Dermis microvascular lymphatic vessel endothelial cell (primary cell): Measurements from ENCODE around the gene GAB1. TPM values are rescaled to one million over a fixed set of nuclear protein-coding genes. Genes with fewer than 3 reads are reported as not detected.
"Not testable (repeated sequence)": the region's sequence is repeated elsewhere in the genome, so short reads cannot be mapped to it uniquely, and the experiment has no call there.

Experiments used
- DNase-seq, 2 donors: peaks; one replicate each; pipeline versions ENCODE4 v3.0.0 to v3.0.0-alpha.2; 2010; ENCODE audit warnings: low read depth in 2 of 2
- total RNA-seq: library from RNA; depleted of rRNA; stranded (reverse); fragments of >200 nt; gene quantifications from 2 replicates; pipeline ENCODE4 v1.2.1, GENCODE V29; 2014

Gene GAB1
- total RNA-seq, 1 donor from 2014 or later = 10.1 TPM

DNA sequence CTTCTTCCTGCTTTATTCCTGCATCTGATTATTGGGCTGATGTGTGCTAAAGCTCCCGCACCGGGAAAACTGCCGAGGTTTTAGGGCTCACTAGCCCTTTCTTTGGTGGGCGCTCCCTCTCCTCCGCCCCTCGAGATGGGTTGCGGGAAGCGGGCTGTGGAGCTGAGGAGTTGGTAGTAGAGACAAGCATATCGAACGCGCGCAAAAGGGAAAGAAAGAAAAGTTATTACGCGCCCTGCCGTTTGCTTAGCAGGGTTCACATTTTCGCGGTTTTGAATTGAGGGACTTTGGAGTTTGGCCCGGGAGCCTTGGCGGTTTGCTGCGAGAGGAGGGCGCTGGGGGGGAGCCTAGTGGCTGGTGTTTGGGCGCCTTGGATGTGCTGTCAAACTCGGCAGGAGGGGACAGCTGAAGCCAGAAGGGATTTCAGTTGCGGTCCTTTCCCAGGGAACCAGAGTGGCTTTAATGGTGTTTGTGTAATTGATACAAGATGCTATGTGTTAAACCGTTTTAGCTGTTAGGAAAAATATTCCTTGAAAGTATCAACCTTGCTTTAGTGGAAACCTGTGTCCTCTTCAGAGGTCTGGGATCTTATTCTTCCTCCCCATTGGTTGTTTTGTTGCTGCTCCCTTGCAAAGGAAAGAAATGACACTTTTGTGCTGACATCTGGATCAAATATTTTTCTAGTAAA is 1.1 kb downstream of the GAB1 start:
- peak in 1 of 2 donors; percentile 36 for DNase-seq

DNA sequence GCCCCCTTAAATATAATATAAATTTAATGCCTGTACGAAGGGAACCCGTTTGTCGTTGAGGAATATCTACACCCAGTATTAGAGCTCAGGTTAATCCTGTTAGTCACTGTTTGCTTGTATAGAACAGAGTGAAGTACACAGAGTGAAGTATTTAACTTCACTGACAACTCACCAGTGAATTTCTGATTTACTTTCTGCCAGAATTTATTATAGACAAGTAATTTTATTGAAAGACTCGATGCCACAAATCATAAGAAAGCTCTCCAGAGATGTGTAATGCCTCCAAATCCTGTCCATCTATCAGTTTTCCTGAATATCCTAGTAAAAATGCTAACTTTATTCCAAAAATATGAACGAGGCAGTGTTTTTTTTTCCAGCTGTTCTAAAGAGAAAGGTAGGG is 1.6 kb downstream of the GAB1 start:
- DNase-seq = no peak

DNA sequence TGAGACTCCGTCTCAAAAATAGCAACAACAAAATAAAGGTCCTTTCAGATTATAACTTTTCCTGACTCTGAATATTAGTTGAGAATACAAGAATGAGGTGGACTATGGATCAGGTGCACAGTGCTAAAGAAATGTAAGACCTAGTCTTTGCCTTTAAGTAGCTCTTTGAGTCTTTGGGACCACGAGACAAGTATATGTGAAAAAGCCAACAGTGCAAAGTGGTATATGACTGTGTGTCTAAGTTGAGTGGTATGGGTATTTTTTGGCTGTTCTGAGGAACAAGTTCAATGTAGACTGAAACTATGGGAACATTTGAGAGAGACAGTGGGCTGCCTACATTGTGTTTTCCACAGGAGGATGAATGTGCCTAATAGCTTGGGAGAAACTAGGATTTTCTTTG is 2.8 kb downstream of the GAB1 start:
- no peak for DNase-seq

DNA sequence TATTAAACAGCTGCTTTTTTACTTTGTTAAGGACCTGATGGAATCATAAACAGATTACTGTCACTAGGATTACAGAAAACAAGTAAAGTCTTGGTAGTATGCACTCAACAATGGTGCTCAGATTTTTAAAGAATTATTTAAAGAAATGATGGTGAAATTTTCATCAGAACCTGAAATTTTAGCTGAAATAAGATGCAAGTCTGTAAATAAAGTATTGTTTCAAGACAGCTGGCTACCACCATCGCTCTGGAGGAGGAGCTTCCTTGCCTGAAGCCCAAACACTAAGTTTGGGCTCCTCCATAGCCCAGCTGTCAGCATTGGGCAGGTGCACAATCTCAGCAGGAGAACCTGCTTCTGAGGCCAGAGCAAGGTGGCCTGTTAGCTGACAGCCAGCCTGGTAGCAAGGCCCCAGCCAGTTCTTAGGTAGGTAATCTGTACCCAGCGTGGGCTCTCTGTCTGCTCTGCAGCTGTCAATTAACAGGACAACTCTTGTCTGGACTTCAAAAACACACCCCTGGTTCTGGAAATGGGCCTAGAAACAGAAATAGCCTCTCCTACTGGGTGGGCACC is 4.6 kb downstream of the GAB1 start:
- no peak for DNase-seq

DNA sequence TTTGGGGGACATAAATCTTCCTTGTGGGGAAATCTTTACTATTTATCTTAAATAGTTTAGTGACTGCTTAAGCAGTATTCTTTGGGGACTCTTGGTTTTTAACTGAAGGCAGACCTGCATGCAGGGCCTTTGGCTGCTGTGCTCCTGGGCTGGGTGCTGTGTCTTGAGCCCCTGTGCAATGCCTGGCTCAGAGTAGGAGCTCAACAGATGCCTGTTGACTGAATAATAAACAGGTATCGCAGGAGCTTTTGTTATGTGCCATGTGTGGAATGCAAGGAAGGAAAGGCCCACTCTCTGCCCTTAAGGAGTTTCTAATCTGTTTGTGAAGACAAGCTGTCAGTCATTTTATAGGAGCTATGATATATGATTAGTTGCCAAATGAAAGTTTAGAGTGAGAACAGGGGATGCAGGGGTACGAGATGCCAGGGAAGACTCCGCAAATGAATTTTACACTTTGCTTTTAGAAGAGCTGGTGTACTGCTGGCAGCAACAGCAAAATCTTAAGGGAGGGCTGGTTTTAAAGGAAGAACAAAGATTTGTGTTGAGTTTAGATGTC is 6.7 kb downstream of the GAB1 start:
- no peak for DNase-seq

DNA sequence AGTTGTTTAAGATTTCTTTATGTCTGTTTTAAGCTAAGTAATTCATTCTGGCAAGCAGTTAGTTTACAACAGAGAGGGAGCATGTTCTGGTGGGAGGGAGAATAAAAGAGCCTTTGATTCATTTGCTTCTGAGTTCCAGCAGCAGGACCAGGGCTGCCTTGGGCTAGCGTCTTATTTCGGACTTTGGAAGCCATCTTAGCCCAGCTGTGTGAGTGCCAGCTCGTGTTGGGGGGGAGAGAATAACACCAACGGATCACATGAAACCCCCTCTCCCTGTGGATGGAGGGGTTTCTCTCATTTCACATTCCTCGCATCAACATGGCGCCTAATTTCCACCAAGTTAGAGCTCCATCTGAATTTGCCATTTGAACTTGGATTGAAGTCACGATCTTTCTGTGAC is 7.4 kb downstream of the GAB1 start:
- no peak for DNase-seq

DNA sequence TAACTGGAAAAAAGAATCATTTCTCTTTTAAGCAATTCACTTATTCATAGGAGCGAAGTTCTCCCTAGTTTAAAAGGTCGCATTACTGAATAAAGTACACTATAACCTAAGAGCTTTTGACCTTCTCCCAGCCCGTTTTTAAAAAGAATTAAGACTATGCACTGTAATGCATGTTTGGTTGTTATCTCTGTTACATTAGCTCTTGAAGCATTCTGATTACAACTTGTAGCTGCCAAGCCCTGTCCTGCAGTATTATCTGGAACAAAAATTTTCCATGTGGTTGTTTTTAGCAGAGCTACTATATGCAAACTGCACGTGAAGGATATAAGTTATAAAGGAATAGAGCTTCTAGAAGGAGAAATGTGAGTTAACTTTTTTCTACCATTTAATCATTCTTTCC is 8.1 kb downstream of the GAB1 start:
- DNase-seq = no peak

DNA sequence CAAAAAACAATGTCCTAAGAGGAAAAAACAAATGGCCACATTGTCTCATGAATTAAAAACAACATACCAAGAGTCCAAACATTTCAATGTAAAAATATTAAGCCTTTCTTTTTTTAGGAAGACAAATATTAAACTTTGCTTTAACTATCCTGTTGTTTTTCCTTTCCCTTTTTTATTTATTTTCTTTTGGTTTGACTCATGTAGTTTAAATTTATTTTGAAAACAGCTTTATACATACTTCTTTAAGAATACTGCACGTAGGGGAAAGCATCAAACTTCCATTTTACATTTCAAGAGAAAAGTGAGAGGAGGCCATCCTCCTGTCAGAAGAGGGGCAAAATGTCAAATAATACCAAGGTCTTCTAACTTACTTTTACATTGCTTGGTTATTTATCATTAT is 8.7 kb downstream of the GAB1 start:
- DNase-seq = no peak

DNA sequence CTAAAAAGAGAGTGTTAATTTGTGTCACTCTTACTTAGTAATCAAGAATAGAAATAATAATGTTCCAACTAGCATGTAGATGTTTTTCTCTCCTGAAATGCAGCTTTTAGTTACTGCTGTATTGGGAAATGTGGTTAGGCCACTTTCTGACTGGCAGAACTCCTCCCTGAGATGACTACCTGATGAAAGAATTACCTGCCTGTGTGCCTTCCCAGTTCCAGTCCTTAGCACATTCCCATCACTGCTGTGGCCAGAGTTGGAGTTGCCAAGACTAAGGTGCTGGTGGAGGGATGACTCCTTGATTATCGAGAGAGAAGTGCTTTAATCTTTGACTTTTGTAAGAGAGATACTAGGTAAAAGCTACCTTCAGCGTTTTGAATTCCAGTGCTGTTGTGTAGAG is 9.5 kb downstream of the GAB1 start:
- no peak for DNase-seq

DNA sequence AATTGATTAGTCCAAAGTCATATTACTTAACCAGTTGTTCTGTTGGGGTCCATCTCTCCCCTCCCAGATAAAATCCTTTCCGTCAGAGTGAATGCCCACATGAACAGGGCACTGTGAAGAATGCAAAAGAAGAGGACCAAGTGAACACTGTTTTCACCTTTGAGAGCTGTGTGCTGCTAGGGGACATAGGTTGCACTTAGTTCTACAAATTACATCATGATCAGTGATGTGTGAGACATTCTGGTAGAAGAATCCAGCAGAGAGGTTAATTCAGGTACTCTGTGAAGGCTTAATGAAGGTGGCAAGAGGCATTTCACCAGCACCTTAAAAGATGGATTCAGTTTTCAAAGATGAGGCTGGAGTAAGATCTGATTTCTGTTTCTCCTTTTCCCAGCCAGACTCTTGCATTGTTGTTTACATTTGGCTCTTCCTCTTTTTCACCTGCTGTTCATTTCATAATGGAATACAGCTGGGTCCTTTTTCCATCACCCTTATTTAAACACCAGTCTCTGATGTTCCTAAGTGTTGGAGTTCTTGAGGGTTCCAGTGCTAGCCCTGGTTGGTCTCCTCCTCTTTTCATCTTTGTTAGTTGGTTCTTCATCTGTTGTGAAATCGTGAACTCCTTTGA is 10.9 kb downstream of the GAB1 start:
- no peak for DNase-seq

DNA sequence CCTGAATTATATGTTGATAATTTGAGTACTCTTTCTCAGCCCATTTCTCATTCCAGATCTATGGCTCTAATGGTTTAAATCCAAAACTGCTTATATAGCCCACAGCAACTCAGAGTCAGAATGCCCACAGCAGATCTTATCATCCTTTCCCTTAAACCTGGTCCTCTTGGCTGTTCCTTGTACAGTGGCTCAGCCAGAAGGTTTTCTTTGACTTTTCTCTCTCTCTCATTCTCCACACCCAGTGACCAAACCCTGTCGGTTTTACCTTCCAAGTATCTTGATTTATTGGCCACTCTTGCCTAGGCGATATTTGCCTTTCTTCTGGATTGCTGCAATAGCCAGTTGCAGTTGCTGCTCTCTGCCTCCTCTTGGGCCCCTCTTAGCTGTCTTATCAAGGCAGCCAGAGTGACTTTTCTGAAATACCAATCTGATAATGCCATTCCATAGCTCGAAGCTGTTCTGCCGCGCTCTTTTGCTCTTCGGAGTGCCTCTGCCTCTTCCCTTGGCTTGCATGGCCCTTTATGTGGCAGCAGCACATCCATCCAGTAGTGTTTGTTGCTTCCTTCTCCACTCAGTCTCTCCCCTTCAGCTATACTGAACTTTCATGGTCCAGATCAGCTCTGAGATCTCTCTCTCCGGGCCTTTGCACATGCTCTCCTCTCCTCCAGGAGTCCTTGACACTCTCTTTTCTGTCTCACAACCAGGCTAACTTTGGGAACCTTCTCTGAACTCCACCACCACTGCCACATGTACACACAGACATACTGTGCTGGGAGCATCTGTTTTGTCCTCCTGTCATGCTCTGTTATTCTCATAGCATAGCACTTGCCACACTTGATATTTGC is 11.8 kb downstream of the GAB1 start:
- DNase-seq = no peak

DNA sequence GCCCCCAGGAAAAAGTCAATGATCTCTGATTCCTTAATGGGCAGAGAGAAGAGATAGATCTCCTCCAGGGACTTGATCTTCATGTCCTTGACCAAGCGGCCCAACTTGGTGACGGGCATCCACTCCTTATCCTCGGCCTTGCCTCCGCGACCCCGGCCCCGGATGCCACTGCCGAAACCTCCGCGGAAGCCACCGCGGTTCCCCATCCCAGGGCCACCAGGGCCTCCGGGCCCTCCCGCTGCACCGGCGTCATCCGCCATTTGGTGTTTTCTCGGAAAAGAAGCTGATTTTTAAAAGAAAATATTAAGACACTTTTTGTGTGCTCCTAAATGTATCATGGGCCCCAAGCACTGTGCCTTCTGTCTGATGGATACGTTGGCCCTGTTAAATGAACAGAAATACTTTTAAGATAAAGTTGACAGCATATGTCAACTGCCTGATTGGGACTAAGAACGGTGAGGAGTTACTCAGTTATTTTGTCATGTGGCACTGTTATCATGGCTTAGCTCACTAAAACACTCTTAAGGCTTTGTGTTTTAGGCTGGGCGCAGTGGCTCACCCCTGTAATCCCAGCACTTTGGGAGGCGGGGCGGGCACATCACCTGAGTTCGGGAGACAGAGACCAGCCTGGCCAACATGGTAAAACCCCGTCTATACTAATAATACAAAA is 13.3 kb downstream of the GAB1 start:
- DNase-seq = not testable (repeated sequence)

DNA sequence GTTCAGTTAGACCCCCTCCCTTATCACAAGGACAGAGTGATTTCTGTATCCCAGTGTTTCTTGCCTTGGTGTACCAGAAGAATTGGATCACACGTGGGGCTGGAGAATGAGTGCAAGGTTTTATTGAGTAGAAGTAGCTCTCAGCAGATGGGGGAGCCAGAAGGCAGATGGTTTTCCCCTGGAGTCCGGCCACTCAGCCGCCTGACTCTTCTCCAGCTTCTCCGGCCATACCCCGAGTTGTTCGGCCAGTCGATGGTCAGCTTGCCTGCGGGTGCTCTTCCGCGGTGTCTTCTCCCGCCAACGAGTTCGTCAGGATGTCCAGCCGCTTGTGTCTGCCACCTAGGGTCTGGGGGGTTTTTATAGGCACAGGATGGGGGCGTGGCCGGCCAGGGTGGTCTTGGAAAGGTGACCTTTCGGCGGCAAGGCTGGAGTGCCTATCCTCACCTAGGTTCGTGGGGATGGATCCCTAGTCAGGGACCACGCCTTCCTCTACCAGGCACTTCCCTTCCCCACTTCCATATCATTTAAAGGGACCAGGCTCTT is 14.5 kb downstream of the GAB1 start:
- no peak for DNase-seq

DNA sequence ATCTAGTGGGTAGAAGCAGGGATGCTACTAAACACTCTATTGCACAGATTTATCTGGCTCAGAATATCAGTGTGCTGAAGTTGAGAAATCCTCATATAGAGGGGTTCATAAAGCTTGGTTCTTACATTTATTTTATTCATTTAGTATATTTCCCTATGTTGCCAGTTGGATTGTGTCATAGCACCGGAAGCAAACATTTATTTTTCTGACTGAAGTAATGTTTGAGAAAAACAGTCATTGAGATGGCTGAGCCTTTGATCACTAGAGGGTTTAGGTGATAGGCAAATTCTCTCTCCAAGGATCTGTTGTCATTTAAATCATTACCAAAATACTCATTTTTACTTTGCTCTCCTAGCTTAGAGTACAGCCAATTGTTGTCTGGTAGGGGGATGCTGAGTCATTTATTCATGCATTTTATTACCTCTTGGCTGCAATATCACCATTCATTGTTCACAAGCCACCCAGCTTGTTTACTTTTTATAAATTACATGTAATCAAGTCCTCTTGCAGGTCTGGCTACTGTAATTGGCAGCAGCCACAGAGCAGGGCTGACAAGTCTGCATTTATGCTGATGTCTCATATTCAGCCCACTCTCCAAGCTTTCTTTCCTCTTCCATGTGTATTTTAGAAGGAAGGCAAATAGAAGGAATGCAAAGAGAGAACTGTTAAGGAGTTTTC is 15.2 kb downstream of the GAB1 start:
- peak; percentile 73 to 90 for DNase-seq

DNA sequence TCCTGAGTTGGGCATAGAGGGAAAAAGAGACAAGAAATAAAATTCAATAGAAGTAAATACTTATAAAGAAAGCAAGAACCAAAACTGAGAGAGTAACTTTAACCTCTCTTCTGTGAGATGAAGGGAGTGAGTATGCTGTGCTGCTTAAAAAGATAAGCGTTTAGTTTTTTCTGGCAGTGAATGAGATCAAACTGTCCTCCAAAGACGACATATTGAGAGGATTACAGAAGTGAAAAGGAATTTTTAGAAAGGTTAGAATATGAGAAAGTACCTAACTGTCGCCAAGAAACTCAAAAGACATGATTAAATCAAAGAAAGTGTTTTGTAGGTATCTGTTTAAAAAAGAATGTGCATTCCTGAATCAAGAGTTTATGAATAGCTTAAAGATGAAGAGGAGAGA is 16.0 kb downstream of the GAB1 start:
- DNase-seq = no peak

DNA sequence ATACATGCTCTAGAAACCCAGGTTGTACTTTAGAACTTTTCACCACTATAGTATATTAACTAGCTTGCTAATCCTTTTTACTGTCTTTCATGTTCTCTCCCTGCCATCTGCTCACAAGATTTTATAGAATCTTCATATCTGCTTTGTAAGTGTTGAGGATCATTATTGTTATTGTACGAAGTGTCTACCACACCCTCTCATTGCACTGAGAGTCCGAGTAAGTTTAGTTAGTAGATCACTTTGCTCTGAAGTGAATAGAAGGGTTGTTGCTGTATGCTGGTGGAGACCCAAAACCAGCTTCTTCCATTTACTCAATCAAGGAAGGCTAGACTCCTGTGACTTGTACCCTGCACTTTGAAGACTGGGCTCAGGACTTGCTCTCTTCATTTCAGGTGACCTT is 17.1 kb downstream of the GAB1 start:
- no peak for DNase-seq

DNA sequence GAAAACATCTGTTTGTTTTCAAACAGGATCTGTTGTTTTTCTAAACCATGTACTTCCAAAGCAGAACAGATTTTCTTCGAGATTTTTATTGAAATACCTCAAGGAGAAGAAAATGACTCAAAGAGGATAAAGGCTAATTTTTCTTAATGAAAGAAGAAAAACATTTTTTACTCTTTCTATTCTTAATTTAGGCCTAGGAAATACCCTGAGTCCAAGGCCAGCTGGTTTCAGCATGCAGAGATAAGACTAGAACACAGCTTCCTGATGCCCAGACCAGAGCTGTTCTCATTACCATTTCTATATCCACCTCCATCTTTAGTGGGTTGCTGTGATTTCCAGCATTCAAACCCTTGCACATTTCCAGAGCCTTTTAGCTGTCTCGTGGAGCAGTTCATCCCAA is 18.3 kb downstream of the GAB1 start:
- DNase-seq = no peak

DNA sequence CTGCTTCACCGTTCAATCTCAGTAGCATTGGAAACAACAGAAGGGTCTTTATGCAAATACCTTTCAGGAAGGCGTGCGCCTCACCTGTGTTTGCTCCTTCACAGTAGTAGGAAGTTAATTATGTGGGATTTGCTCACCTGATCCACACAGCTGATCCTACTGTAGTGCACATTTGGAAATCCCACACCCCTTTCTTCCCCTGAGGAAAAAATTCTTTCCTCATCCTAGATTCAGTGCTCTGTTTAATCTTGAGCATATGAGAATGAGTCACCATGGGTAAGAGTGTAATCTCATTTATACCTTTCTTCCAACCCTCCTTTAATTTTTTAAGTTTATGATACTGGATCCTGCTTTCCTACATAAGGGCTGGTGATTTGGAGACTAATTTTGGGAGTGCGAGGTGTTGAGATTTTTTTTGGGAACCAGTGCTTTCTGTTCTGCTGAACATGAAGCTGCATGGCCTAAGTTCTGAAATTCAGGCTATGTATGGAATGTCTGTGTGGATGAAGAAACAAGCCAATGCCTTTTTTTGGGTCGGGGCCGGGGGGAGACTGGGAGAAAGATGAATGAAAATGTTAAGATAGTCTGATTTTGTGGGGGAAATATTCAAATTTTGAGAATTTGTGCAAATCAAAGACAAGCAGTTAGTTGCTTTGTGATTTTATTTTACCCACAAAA is 19.0 kb downstream of the GAB1 start:
- no peak for DNase-seq

DNA sequence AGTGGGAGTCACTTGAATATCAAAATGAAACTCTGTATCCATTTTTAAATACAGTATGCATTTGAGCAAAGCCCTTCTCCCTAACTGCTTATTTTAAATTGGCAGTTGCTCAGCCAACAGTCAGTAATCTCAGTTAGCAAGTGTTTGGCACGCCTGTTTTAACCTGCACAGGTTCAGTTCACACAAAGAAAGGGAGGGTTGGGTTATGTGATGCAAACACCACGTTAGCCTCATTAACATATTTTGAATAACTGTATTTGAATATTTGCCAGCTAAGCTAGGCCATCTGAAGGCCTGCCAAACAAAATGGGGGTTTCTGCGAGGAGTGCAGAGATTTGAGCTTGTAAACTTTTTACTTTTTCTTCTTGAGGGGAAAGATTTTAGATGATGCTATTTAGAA is 19.8 kb downstream of the GAB1 start:
- DNase-seq = no peak
